PC-9 (cell line): Measurements from ENCODE around the gene SCN8A. TPM values are rescaled to one million over a fixed set of nuclear protein-coding genes. Genes with fewer than 3 reads are reported as not detected.

Experiments used
- BruUV-seq: library from RNA; stranded (reverse); fragments of 400-500 nt; replicated peaks from 2 replicates; lab custom pipeline; 2021; lab: Mats Ljungman, UMichigan
- CTCF ChIA-PET: fragments of 300-600 bp; sonication (Branson Sonifier 250); formaldehyde crosslinking; loops from one replicate; lab custom pipeline; 2022; ENCODE audit warnings: antibody characterized with exemption; lab: Charles Lee
- POLR2A ChIA-PET: fragments of 300-600 bp; sonication (Branson Sonifier 250); formaldehyde crosslinking; loops from one replicate; lab custom pipeline; 2022; ENCODE audit warnings: antibody characterized with exemption; ENCODE audit not compliant: unreplicated experiment; lab: Charles Lee
- DNase-seq, 2 experiments: peaks; one replicate each; pipeline versions ENCODE4 v3.0.0 to v3.0.0-alpha.2; 2015 to 2022; ENCODE audit warnings: mixed read lengths in 1 of 2
- H2AFZ ChIP-seq: fragments of 200-600 bp; sonication (generic); 2 replicates; pipeline ENCODE4 v1.8.1; 2017; ENCODE audit warnings: antibody characterized with exemption
- H3F3A ChIP-seq: fragments of 200-600 bp; sonication (generic); 2 replicates; pipeline ENCODE4 v1.8.1; 2017; ENCODE audit warnings: antibody characterized with exemption, mild to moderate bottlenecking, low read depth; ENCODE audit not compliant: insufficient read depth
- H3K27ac ChIP-seq: fragments of 200-600 bp; sonication (generic); 2 replicates; pipeline ENCODE4 v1.6.1; 2016; ENCODE audit warnings: mixed run types
- H3K27me3 ChIP-seq: fragments of 200-600 bp; sonication (generic); 2 replicates; pipeline ENCODE4 v1.6.1; 2016; ENCODE audit warnings: low read depth, mixed run types; ENCODE audit not compliant: insufficient read depth
- H3K36me3 ChIP-seq: fragments of 200-600 bp; sonication (generic); 2 replicates; pipeline ENCODE4 v1.6.1; 2016; ENCODE audit warnings: low read depth, mixed run types
- H3K4me1 ChIP-seq: fragments of 200-600 bp; sonication (generic); replicated peaks from 2 replicates; pipeline ENCODE4 v1.6.1; 2016; ENCODE audit warnings: mixed run types; ENCODE audit not compliant: insufficient read depth
- H3K4me2 ChIP-seq: fragments of 200-600 bp; sonication (generic); 2 replicates; pipeline ENCODE4 v1.6.1; 2017; ENCODE audit warnings: mixed run types
- H3K4me3 ChIP-seq: fragments of 200-600 bp; sonication (generic); 2 replicates; pipeline ENCODE4 v1.6.1; 2016; ENCODE audit warnings: mixed run types
- H3K79me2 ChIP-seq: fragments of 200-600 bp; sonication (generic); 2 replicates; pipeline ENCODE4 v1.6.1; 2017; ENCODE audit warnings: low read depth, mixed run types
- H3K9me2 ChIP-seq: fragments of 200-600 bp; sonication (generic); 2 replicates; pipeline ENCODE4 v1.8.1; 2017; ENCODE audit warnings: mild to moderate bottlenecking; ENCODE audit not compliant: insufficient read depth
- H3K9me3 ChIP-seq: fragments of 200-600 bp; sonication (generic); 2 replicates; pipeline ENCODE4 v1.8.1; 2016; ENCODE audit warnings: low read depth; ENCODE audit not compliant: insufficient read depth
- H4K20me1 ChIP-seq: fragments of 200-600 bp; sonication (generic); 2 replicates; pipeline ENCODE4 v1.8.1; 2017; ENCODE audit not compliant: insufficient read depth
- CTCF ChIP-seq: fragments of 200-600 bp; sonication (generic); conservative IDR thresholded peaks from 2 replicates; pipeline ENCODE4 v1.6.1; 2017; ENCODE audit warnings: mixed run types, antibody characterized with exemption, mild to moderate bottlenecking, moderate library complexity
- EZH2 ChIP-seq: fragments of 200-600 bp; sonication (generic); IDR thresholded peaks from 2 replicates; pipeline ENCODE4 v1.8.0; 2017; ENCODE audit warnings: antibody characterized with exemption, low read depth
- intact Hi-C: fragments of 100-400 bp; cut with micrococcal nuclease; formaldehyde crosslinking; loops from one replicate; pipeline ENCODE4 v1.10.0; 2022; ENCODE audit not compliant: unreplicated experiment
- total RNA-seq: library from RNA; stranded (reverse); gene quantifications from 2 replicates; pipeline ENCODE4 v1.2.3, GENCODE V29; 2021

SCN8A gene
- total RNA-seq, 1 experiment from 2014 or later = 0.17 TPM

- Histone ChIP-seq H3K27me3 (peaks cover 16% of the 10 kb centered on the region), H3K9me3 (no peaks in the 10 kb centered on the region), H3F3A (no peaks in the 10 kb centered on the region), H3K27ac (no peak overlapping the region), H3K79me2 (no peaks in the 10 kb centered on the region), H3K4me3 (no peak overlapping the region), H3K36me3 (no peaks in the 10 kb centered on the region), H2AFZ (no peak overlapping the region), H3K9me2 (no peaks in the 10 kb centered on the region), H3K4me1 (no peaks in the 10 kb centered on the region), H4K20me1 (no peaks in the 10 kb centered on the region), H3K4me2 (no peak overlapping the region)
- POLR2A ChIA-PET = no interaction called here
- BruUV-seq = no TSS peak
- no peak for TF ChIP-seq EZH2
- no peak for TF ChIP-seq CTCF
- DNase-seq = no peak
- intact Hi-C loops = no loop called here
- CTCF ChIA-PET = no interaction called here
These were observed 30.3 kb downstream of the SCN8A start for GRCh38 chr12:51621156-51621922.

GRCh38 chr12:51622564-51622963 is 31.5 kb downstream of the SCN8A start:
- Histone ChIP-seq H3K4me1 (no peaks in the 10 kb centered on the region), H3K4me3 (no peak overlapping the region), H2AFZ (no peak overlapping the region), H4K20me1 (no peaks in the 10 kb centered on the region), H3K27ac (no peak overlapping the region), H3F3A (no peaks in the 10 kb centered on the region), H3K9me3 (no peaks in the 10 kb centered on the region), H3K9me2 (no peaks in the 10 kb centered on the region), H3K79me2 (no peaks in the 10 kb centered on the region), H3K27me3 (peaks cover 16% of the 10 kb centered on the region), H3K36me3 (no peaks in the 10 kb centered on the region), H3K4me2 (no peak overlapping the region)
- ChIA-PET POLR2A (interaction anchor here (0.6 kb wide), 1 partner anchor 136 kb away, joined by 7 read pairs; no protein-coding TSS in a partner anchor), CTCF (no interaction called here)
- intact Hi-C loops = no loop called here
- no peak for DNase-seq
- BruUV-seq = no TSS peak
- TF ChIP-seq EZH2 (no peak), CTCF (no peak)

GRCh38 chr12:51625370-51625769 is 34.3 kb downstream of the SCN8A start:
- Histone ChIP-seq H3K79me2 (no peaks in the 10 kb centered on the region), H3F3A (no peaks in the 10 kb centered on the region), H3K27ac (no peak overlapping the region), H4K20me1 (no peaks in the 10 kb centered on the region), H3K4me3 (no peak overlapping the region), H3K27me3 (peaks cover 23% of the 10 kb centered on the region), H3K9me2 (no peaks in the 10 kb centered on the region), H3K9me3 (no peaks in the 10 kb centered on the region), H3K4me1 (no peaks in the 10 kb centered on the region), H3K36me3 (no peaks in the 10 kb centered on the region), H2AFZ (no peak overlapping the region), H3K4me2 (no peak overlapping the region)
- BruUV-seq = no TSS peak
- CTCF ChIA-PET = no interaction called here
- POLR2A ChIA-PET = no interaction called here
- TF ChIP-seq EZH2 = no peak
- TF ChIP-seq CTCF = no peak
- no peak for DNase-seq
- intact Hi-C loops = no loop called here
